Endothelial cell of umbilical vein (primary cell): Measurements from ENCODE around the gene MRPS34. TPM values are rescaled to one million over a fixed set of nuclear protein-coding genes. Genes with fewer than 3 reads are reported as not detected.

Experiments used
- BruUV-seq: library from RNA; stranded (reverse); fragments of 400-500 nt; replicated peaks from 2 replicates; lab custom pipeline; 2021; lab: Mats Ljungman, UMichigan
- CTCF ChIA-PET: fragments of 300-600, 350-600 bp; sonication (Branson Sonifier 250); formaldehyde crosslinking; loops from one replicate; lab custom pipeline; 2021; ENCODE audit warnings: antibody characterized with exemption, inconsistent platforms; lab: Charles Lee
- POLR2A ChIA-PET: fragments of 300-600, 350-600 bp; sonication (Branson Sonifier 250); formaldehyde crosslinking; loops from one replicate; lab custom pipeline; 2021; ENCODE audit warnings: antibody characterized with exemption, inconsistent platforms; lab: Charles Lee
- DNase-seq: peaks from one replicate; pipeline ENCODE4 v3.0.0-alpha.2; 2011; ENCODE audit warnings: low read depth, low spot score
- FAIRE-seq: peaks from 2 replicates; lab custom pipeline; 2011; peaks lifted over from hg19 to GRCh38; lab: Jason Lieb, UNC
- H2AFZ ChIP-seq: 2 replicates; pipeline ENCODE4 v1.6.0; 2012; ENCODE audit warnings: low read depth, low read length, control low read depth, inconsistent platforms
- H3K27ac ChIP-seq: 2 replicates; pipeline ENCODE4 v1.5.1; 2011; ENCODE audit warnings: low read depth, mild to moderate bottlenecking, control low read depth, low read length, moderate library complexity; ENCODE audit not compliant: insufficient read depth
- H3K27me3 ChIP-seq, 2 experiments: 2 replicates each; pipeline versions ENCODE4 v1.6.0 to v1.6.1; 2011; ENCODE audit warnings: low read length in 2 of 2, mixed read lengths in 1 of 2; ENCODE audit not compliant: control insufficient read depth in 2 of 2, insufficient read depth in 2 of 2
- H3K36me3 ChIP-seq, 2 experiments: 2 replicates in 1 of 2; 3 replicates in 1 of 2; pipeline ENCODE4 v1.5.1; 2011; ENCODE audit warnings: low read length in 2 of 2, mild to moderate bottlenecking in 1 of 2, moderate library complexity in 1 of 2; ENCODE audit not compliant: control insufficient read depth in 2 of 2, insufficient read depth in 2 of 2; ENCODE audit errors: extremely low read depth in 1 of 2
- H3K4me1 ChIP-seq: 3 replicates; pipeline ENCODE4 v1.5.1; 2011; ENCODE audit warnings: mild to moderate bottlenecking, low read length; ENCODE audit not compliant: control insufficient read depth, insufficient read depth; ENCODE audit errors: extremely low read depth
- H3K4me2 ChIP-seq: 2 replicates; pipeline ENCODE4 v1.6.1; 2011; ENCODE audit warnings: low read length, control low read depth, mixed read lengths; ENCODE audit not compliant: insufficient read depth
- H3K4me3 ChIP-seq, 3 experiments: fragments of 200-600 bp in 1 of 3; sonication (generic), shearing (Covaris generic) in 1 of 3; replicated peaks in 1 of 3; 2 replicates each; pipeline ENCODE4 v1.5.1; 2011 to 2016; ENCODE audit warnings: control low read depth in 3 of 3, low read length in 3 of 3, mild to moderate bottlenecking in 2 of 3, inconsistent platforms in 1 of 3, low read depth in 1 of 3, moderate library complexity in 1 of 3; ENCODE audit not compliant: insufficient read depth in 1 of 3
- H3K79me2 ChIP-seq: 2 replicates; pipeline ENCODE4 v1.6.0; 2012; ENCODE audit warnings: low read length, inconsistent platforms; ENCODE audit not compliant: control insufficient read depth, insufficient read depth
- H3K9ac ChIP-seq: replicated peaks from 2 replicates; pipeline ENCODE3; 2011; ENCODE audit warnings: low read length, control low read depth; ENCODE audit not compliant: insufficient read depth; ENCODE audit errors: extremely low read depth
- H3K9me1 ChIP-seq: replicated peaks from 3 replicates; pipeline ENCODE4 v1.6.0; 2011; ENCODE audit warnings: mild to moderate bottlenecking, low read length; ENCODE audit not compliant: control insufficient read depth, insufficient read depth; ENCODE audit errors: extremely low read depth
- H3K9me3 ChIP-seq: replicated peaks from 2 replicates; pipeline ENCODE4 v1.5.1; 2012; ENCODE audit warnings: low read length, inconsistent platforms; ENCODE audit not compliant: control insufficient read depth, insufficient read depth
- H4K20me1 ChIP-seq: replicated peaks from 2 replicates; pipeline ENCODE3; 2011; ENCODE audit warnings: mild to moderate bottlenecking, low read length; ENCODE audit not compliant: control insufficient read depth, insufficient read depth; ENCODE audit errors: extremely low read depth
- CTCF ChIP-seq, 2 donors: IDR thresholded peaks; 1 replicate in 1 of 2; 2 replicates in 1 of 2; pipeline ENCODE4 v1.5.1; 2011; ENCODE audit warnings: low read length in 2 of 2, mild to moderate bottlenecking in 2 of 2, moderate library complexity in 2 of 2, control low read depth in 1 of 2, inconsistent platforms in 1 of 2, low read depth in 1 of 2; ENCODE audit not compliant: insufficient read depth in 1 of 2; ENCODE audit errors: extremely low read depth in 1 of 2
- EZH2 ChIP-seq: IDR thresholded peaks from 2 replicates; pipeline ENCODE4 v1.6.1; 2012; ENCODE audit warnings: borderline replicate concordance, low read depth, mild to moderate bottlenecking, moderate library complexity, low read length, inconsistent platforms; ENCODE audit not compliant: severe bottlenecking
- FOS ChIP-seq: IDR thresholded peaks from 2 replicates; pipeline ENCODE4 v1.6.1; 2011; ENCODE audit warnings: mild to moderate bottlenecking, low read length, moderate library complexity, borderline replicate concordance; ENCODE audit not compliant: insufficient read depth
- GATA2 ChIP-seq: IDR thresholded peaks from 2 replicates; pipeline ENCODE4 v1.7.0; 2011; ENCODE audit warnings: low read depth, mild to moderate bottlenecking, moderate library complexity, mixed read lengths, low read length; ENCODE audit not compliant: insufficient read length, insufficient read depth
- JUN ChIP-seq: IDR thresholded peaks from 2 replicates; pipeline ENCODE4 v1.6.1; 2011; ENCODE audit warnings: borderline replicate concordance, low read depth; ENCODE audit not compliant: insufficient read length, insufficient read depth
- MAX ChIP-seq: IDR thresholded peaks from 2 replicates; pipeline ENCODE4 v1.6.1; 2011; ENCODE audit not compliant: insufficient read depth, insufficient read length
- MYC ChIP-seq: IDR thresholded peaks from one replicate; pipeline ENCODE4 v1.6.1; 2011; ENCODE audit warnings: mild to moderate bottlenecking, low read depth, low read length
- POLR2A ChIP-seq: IDR thresholded peaks from 2 replicates; pipeline ENCODE4 v1.6.1; 2012; ENCODE audit warnings: low read depth, mild to moderate bottlenecking, control low read depth, low read length
- POLR2AphosphoS5 ChIP-seq: IDR thresholded peaks from 2 replicates; pipeline ENCODE4 v1.6.1; 2012; ENCODE audit warnings: low read depth, mild to moderate bottlenecking, control low read depth, low read length, moderate library complexity; ENCODE audit not compliant: insufficient read depth
- dilution Hi-C: fragments of 300-500 bp; cut with MboI; formaldehyde crosslinking; loops from one replicate; pipeline ENCODE4 v1.15.0; 2019; ENCODE audit warnings: low sequenced_read_pairs; ENCODE audit not compliant: extremely low pct_ligation_motif_present
- intact Hi-C: fragments of 100-400 bp; cut with micrococcal nuclease; formaldehyde crosslinking; loops from one replicate; pipeline ENCODE4 v1.10.0; 2022
- polyA plus RNA-seq, 4 experiments: library from polyadenylated mRNA; depleted of rRNA in 3 of 4; stranded (reverse) in 3 of 4; unstranded in 1 of 4; fragments of >200 nt; gene quantifications; 2 replicates each; pipeline versions ENCODE4 v1.2.1 to v1.2.3, GENCODE V29; 2011 to 2012; ENCODE audit warnings: missing spikeins in 1 of 4
- total RNA-seq: library from RNA; stranded (reverse); gene quantifications from 2 replicates; pipeline ENCODE4 v1.2.3, GENCODE V29; 2021

MRPS34 gene
- total and polyA plus RNA-seq, 2 donors (not counting 3 experiments of a cell fraction or from before 2014, with no cell fraction given), result 82.1 to 102 TPM

- DNase-seq (no peak), FAIRE-seq (no peak)
- ChIA-PET CTCF (no interaction called here), POLR2A (no interaction called here)
- intact Hi-C loops, result no loop called here
- Histone ChIP-seq H4K20me1 (no peaks in the 10 kb centered on the region), H3K4me2 (no peak overlapping the region), H3K4me3 (no peak overlapping the region), H3K9me3 (no peaks in the 10 kb centered on the region), H3K27ac (no peak overlapping the region), H3K9me1 (no peaks in the 10 kb centered on the region), H2AFZ (no peak overlapping the region), H3K36me3 (peaks cover 0 to 28% of the 10 kb centered on the region in 2 experiments), H3K4me1 (no peaks in the 10 kb centered on the region), H3K27me3 (no peaks in the 10 kb centered on the region), H3K79me2 (no peaks in the 10 kb centered on the region), H3K9ac (no peak overlapping the region)
- BruUV-seq, result no TSS peak
- dilution Hi-C loops, result no loop called here
- TF ChIP-seq GATA2 (no peak), MYC (no peak), CTCF (IDR thresholded peaks at IDR 0.05; ENCODE audit: extremely low read depth in 1 of 2, insufficient read depth in 1 of 2, low read depth in 1 of 2, low read length in 2 of 2) (no peak), EZH2 (no peak), POLR2AphosphoS5 (no peak), POLR2A (no peak), MAX (no peak), FOS (no peak), JUN (no peak)
Measured at GRCh38 chr16:1809281-1809801, 36.4 kb upstream of the MRPS34 start.
